Natural killer cell treated with Interleukin-12 subunit alpha and Interleukin-12 subunit beta and Interleukin-15 and Interleukin-18, amount 100 ng/mL, for 72 hours (primary cell): ENCODE measurements around the gene PODXL2. TPM values are rescaled to one million over a fixed set of nuclear protein-coding genes. Genes with fewer than 3 reads are reported as not detected.

Experiments
- ATAC-seq, 2 donors: fragments of 150-1000 bp; cut with Tn5 transposase in 1 of 2; sonication (Bioruptor Pico), chemical (Tn5 transposase) in 1 of 2; 2 replicates each; pipeline ENCODE4 v1.10.0; 2021
- DNase-seq: peaks from one replicate; pipeline ENCODE4 v3.0.0; 2022; ENCODE audit warnings: low spot score
- H3K27ac Mint-ChIP-seq, 2 donors: 1 replicate in 1 of 2; 2 replicates in 1 of 2; pipeline ENCODE4 v1.8.0; 2022; ENCODE audit warnings: mixed read lengths in 2 of 2, mild to moderate bottlenecking in 1 of 2, moderate library complexity in 1 of 2
- H3K27me3 Mint-ChIP-seq, 2 donors: 1 replicate in 1 of 2; 2 replicates in 1 of 2; pipeline ENCODE4 v1.8.0; 2022; ENCODE audit warnings: mixed read lengths in 2 of 2
- H3K36me3 Mint-ChIP-seq: one replicate; pipeline ENCODE4 v1.8.0; 2022; ENCODE audit warnings: mixed read lengths
- H3K4me1 Mint-ChIP-seq, 2 donors: 1 replicate in 1 of 2; 2 replicates in 1 of 2; pipeline ENCODE4 v1.8.0; 2022; ENCODE audit warnings: low read depth in 2 of 2, mixed read lengths in 2 of 2, mild to moderate bottlenecking in 1 of 2
- H3K4me3 Mint-ChIP-seq: one replicate; pipeline ENCODE4 v1.8.0; 2022; ENCODE audit warnings: mixed read lengths
- H3K9me3 Mint-ChIP-seq: 2 replicates; pipeline ENCODE4 v1.8.0; 2022; ENCODE audit warnings: mixed read lengths
- total RNA-seq, 2 donors: library from RNA; stranded (reverse); gene quantifications; one replicate each; pipeline ENCODE4 v1.2.3, GENCODE V29; 2022

The PODXL2 gene
- total RNA-seq, 2 donors from 2014 or later: 3.1 to 3.4 TPM

- no peak overlapping the region for H3K4me3 Mint-ChIP-seq
- ATAC-seq (no peak), DNase-seq (no peak)
- H3K9me3 Mint-ChIP-seq: no peaks in the 10 kb centered on the region
- no peaks in the 10 kb centered on the region for H3K36me3 Mint-ChIP-seq
- peaks cover 0 to 2% of the 10 kb centered on the region in 2 donors for H3K27me3 Mint-ChIP-seq
- no peaks in the 10 kb centered on the region for H3K4me1 Mint-ChIP-seq
- no peak overlapping the region for H3K27ac Mint-ChIP-seq
Measured at GRCh38 chr3:127665165-127665564, 36.2 kb downstream of the PODXL2 start.

DNA sequence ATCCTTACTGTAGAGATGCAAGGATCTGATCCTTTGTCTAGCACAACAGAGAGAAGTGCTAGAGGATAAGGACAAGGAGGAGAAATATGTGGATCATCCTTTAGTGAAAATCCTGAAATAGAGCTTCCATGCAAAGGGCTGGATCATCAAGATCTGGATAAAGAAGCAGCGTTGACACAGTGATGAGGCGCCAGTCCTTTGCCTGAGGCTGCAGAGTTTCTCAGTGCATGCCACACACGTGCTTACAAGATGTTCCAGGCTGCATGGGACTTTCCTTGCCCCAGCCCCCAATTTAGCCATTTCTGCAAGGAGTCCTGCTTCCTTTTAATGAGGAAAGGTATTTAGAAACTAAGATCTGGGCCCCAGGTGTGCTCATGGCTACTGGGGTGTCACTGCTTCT lies 36.6 kb downstream of the PODXL2 start:
- H3K9me3 Mint-ChIP-seq: no peaks in the 10 kb centered on the region
- H3K27me3 Mint-ChIP-seq: no peaks in the 10 kb centered on the region
- H3K36me3 Mint-ChIP-seq: no peaks in the 10 kb centered on the region
- no peak overlapping the region for H3K27ac Mint-ChIP-seq
- ATAC-seq (no peak), DNase-seq (no peak)
- no peaks in the 10 kb centered on the region for H3K4me1 Mint-ChIP-seq
- H3K4me3 Mint-ChIP-seq: no peak overlapping the region

- Mint-ChIP-seq H3K27me3 (no peaks in the 10 kb centered on the region), H3K27ac (no peak overlapping the region), H3K36me3 (no peaks in the 10 kb centered on the region), H3K4me1 (peaks cover under 1 to 2% of the 10 kb centered on the region in 2 donors), H3K9me3 (no peaks in the 10 kb centered on the region), H3K4me3 (no peak overlapping the region)
- DNase-seq (no peak), ATAC-seq (no peak)
Measured at GRCh38 chr3:127666676-127667075, 37.7 kb downstream of the PODXL2 start.

DNA sequence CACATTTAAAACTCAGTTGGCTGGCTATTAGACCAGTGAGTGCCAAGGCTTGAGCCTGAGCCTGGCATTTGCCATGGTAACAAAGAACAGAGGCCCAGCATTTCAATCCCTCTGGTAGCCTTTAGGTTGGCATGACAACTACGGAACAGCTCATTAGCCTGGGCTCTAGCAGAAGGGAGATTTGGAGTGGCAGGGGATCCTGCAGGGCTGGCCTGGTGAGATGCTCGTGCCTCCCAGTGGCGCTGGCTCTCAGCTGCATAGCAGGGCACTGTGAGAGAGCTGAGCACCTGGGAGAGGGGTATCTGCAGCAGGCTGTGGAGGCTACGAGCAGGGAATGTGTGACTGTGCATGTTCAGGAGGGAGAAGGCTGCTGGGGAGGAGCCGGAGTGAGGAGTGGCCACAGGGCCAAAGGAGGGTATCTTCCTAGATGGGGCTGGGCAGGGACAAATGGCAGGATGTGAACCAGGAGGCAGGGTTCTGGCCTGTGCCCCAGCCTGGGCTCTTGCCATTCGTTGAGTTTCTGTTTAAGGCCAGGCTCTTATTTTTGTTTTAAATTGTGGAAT lies 38.2 kb downstream of the PODXL2 start:
- Mint-ChIP-seq H3K4me3 (no peak overlapping the region), H3K27ac (no peak overlapping the region), H3K4me1 (peaks cover 5 to 6% of the 10 kb centered on the region in 2 donors), H3K27me3 (no peaks in the 10 kb centered on the region), H3K36me3 (no peaks in the 10 kb centered on the region), H3K9me3 (no peaks in the 10 kb centered on the region)
- no peak for ATAC-seq
- no peak for DNase-seq

DNA sequence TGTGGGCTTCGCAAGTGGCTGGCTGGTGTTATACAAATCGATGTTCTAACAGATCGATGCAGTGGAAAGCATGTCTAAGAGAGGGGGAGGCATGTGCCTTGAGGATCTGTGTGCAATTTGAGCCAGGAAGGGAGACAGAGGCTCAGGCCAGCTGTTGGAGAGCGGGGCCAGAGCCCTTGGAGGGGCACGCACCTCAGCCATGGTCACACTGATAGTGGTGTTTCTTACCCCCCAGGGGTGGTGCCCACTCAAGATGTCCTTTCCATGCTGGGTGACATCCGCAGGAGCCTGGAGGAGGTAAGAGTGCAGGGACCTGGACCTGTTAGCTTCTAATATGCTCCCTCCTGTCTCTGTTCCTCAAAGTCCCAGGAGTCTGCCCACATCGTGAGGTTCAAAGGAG lies 39.9 kb downstream of the PODXL2 start:
- peaks cover 11 to 12% of the 10 kb centered on the region in 2 donors for H3K4me1 Mint-ChIP-seq
- ATAC-seq: no peak
- DNase-seq: no peak
- no peaks in the 10 kb centered on the region for H3K9me3 Mint-ChIP-seq
- no peaks in the 10 kb centered on the region for H3K36me3 Mint-ChIP-seq
- no peak overlapping the region for H3K4me3 Mint-ChIP-seq
- no peaks in the 10 kb centered on the region for H3K27me3 Mint-ChIP-seq
- H3K27ac Mint-ChIP-seq: no peak overlapping the region

DNA sequence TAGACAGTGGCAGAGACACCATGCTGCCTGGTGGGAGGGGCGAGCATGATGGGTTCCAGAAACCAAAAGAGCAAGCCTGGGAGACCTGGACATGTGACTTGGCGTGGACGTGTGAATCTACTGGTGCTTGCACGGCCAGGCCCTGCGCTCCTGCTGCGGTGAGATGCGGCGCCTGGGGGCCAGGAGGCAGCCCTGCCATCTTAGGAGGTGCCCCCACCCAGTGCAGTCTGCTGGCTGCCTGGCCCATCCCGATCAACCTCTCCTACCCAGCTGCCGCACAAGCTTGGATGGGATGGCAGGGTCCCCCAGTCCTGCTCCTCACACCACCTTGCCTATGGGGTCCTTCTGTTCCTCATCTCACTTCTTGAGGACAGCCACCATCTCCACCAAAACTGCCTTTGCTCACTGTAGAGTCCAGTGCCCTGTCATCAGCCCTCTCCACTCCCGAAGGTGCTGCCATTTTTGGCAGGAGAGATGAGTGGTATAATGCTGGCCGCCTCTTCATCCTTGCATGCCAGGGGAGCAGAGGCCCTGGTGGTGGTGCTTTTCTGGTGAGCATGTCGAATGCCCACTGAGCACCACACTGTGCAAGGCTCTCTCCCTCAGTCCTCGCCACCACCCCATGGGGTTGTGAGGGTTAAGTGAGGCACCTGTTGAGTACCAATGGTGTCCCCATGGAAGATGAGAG lies 40.7 kb downstream of the PODXL2 start:
- no peak overlapping the region for H3K27ac Mint-ChIP-seq
- H3K4me3 Mint-ChIP-seq: no peak overlapping the region
- H3K9me3 Mint-ChIP-seq: no peaks in the 10 kb centered on the region
- H3K27me3 Mint-ChIP-seq: no peaks in the 10 kb centered on the region
- H3K4me1 Mint-ChIP-seq: peaks cover 19% of the 10 kb centered on the region in 2 donors
- H3K36me3 Mint-ChIP-seq: no peaks in the 10 kb centered on the region
- no peak for DNase-seq
- no peak for ATAC-seq

GRCh38 chr3:127670229-127670559 lies 41.2 kb downstream of the PODXL2 start:
- no peaks in the 10 kb centered on the region for H3K27me3 Mint-ChIP-seq
- no peak for DNase-seq
- H3K36me3 Mint-ChIP-seq: no peaks in the 10 kb centered on the region
- no peak for ATAC-seq
- no peak overlapping the region for H3K4me3 Mint-ChIP-seq
- no peaks in the 10 kb centered on the region for H3K9me3 Mint-ChIP-seq
- peaks cover 23 to 24% of the 10 kb centered on the region in 2 donors for H3K4me1 Mint-ChIP-seq
- no peak overlapping the region for H3K27ac Mint-ChIP-seq

DNA sequence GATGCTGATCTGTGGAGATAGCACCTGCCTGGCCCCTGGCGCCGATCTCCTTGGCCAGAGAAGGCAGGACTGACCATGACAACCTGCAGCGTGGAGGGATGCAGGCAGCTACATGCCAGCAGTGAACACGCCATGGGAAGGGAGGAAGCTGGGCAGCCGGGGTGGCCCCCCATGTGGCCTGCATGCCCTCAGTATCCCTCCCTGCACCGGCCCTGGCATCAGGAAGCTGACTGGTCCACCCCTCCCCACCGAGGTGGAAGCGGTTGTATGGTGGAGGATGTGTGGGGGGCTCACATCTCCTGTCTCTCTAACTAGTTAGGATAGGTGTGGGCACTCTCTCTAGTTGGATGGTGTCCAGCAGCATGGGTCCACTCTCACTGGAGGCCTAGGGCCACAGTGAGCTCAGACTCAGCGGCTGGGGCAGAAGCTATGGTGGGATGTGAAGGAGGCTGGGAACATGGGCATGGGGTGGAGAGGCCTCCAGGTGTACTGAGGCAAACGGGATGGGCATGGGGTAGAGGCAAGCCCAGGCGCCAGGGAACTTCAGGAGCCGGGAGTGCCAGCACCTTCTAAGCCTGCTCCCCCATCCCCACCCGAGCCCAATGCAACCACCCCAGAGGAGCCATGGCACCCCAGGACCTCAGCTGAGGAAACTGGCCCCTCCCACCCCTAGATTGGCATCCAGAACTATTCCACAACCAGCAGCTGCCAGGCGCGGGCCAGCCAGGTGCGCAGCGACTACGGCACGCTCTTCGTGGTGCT lies 42.0 kb downstream of the PODXL2 start:
- no peak for DNase-seq
- Mint-ChIP-seq H3K36me3 (no peaks in the 10 kb centered on the region), H3K9me3 (no peaks in the 10 kb centered on the region), H3K4me1 (peaks cover 24 to 25% of the 10 kb centered on the region in 2 donors), H3K27ac (peak overlapping the region in 1 of 2 donors; percentile 43), H3K27me3 (no peaks in the 10 kb centered on the region), H3K4me3 (peak overlapping the region; percentile 92)
- ATAC-seq: no peak

DNA sequence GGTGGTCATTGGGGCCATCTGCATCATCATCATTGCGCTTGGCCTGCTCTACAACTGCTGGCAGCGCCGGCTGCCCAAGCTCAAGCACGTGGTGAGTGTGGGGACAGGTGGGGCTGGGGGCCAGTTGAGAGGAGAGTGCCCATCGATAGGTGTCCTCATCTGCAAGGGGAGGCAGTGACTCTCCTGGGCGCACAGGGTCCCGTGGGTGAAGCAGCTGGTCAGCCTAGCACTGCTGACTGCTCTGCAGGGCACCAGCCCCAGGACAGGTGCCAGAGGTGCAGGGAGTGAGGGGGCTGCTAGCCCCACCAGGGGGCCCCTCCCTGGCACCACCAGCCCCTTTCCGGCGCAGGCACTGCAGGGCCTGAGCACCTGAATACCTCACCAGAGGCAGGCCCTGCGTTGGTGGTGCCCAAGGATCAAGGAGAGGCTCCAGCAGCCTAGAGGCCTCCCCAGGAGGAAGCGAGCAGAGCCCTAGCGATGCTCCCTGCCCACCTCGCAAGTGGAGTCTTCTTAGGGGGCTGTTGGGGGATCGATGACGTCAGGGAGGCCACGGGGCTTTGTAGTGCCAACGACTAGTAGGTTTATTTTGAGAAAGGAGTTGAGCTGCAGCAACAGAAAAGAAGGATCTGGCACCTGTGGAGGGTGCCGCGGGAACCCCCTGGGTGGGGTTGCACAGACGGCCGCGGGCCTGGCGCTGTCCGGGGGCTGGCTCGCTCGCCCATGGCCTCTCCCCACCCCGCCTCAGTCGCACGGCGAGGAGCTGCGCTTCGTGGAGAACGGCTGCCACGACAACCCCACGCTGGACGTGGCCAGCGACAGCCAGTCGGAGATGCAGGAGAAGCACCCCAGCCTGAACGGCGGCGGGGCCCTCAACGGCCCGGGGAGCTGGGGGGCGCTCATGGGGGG lies 42.8 kb downstream of the PODXL2 start:
- peak overlapping the region; percentile 92 for H3K4me3 Mint-ChIP-seq

GRCh38 chr3:127672429-127673190 lies 43.6 kb downstream of the PODXL2 start, which contains the start of gene ABTB1:
ABTB1 (plus strand) TSS chr3:127672952; CDS start chr3:127673026, 74 bp downstream.
- Mint-ChIP-seq H3K4me1 (peaks cover 25 to 28% of the 10 kb centered on the region in 2 donors), H3K36me3 (no peaks in the 10 kb centered on the region), H3K9me3 (no peaks in the 10 kb centered on the region), H3K27me3 (no peaks in the 10 kb centered on the region), H3K4me3 (peak within 1 kb of the TSS; percentile 92), H3K27ac (peak within 1 kb of the TSS; percentile 92 to 93)
- DNase-seq (peak; percentile 92), ATAC-seq (peak; percentile 92 to 93)

More for the DNA sequence above, 42.8 kb downstream of the PODXL2 start:
- peaks cover 25 to 28% of the 10 kb centered on the region in 2 donors for H3K4me1 Mint-ChIP-seq
- peak overlapping the region; percentile 92 to 93 for H3K27ac Mint-ChIP-seq
- no peaks in the 10 kb centered on the region for H3K9me3 Mint-ChIP-seq
- no peaks in the 10 kb centered on the region for H3K36me3 Mint-ChIP-seq
- DNase-seq (no peak), ATAC-seq (peak in 1 of 2 donors; percentile 18)
- no peaks in the 10 kb centered on the region for H3K27me3 Mint-ChIP-seq

DNA sequence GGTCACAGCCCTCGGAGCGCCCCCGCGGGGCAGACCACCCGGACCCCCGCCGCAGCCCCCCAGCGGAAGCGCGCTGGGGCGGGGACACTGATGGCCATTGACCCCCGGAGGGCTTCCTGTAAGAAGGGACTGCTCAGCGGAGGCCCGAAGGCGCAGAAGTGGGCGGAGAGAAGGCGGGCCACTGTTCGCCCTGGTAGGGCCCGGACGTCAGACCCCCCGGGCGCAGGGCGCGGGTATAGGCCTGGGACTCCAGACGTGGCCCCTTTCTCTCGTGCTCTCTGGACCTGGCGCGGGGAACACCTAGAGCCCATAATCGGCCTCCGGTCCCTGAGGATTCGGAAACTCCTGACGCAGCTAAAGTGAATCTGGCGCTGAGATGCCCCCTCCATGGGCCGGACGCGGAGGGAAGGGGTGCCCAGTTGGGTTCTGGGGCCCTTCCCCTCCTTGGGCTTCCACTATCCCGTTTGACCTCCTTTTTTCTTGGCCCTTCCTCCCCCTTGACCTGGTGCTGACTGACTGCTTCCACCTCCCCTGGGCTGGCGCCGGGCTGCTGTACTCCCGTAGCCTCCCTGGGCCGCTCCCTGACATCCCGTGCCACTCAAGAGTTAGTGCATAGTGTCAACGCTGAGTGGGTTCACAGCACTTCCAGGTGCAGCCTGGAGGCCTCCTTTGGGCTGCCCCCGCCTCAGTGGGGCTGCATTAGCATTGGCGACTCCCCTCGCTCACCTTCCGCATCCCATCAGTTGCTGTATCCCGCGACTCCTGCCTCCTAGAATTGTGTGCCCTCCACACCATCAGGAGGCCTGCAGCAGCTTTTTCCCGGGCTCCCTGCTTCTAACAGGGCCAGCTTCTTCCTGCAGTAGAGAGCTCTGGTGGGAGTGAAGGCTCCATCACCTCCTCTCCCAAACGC lies 44.5 kb downstream of the PODXL2 start:
- Mint-ChIP-seq H3K9me3 (no peaks in the 10 kb centered on the region), H3K27ac (peak overlapping the region; percentile 57 to 82), H3K4me1 (peaks cover 25 to 28% of the 10 kb centered on the region in 2 donors), H3K27me3 (no peaks in the 10 kb centered on the region), H3K36me3 (no peaks in the 10 kb centered on the region), H3K4me3 (peak overlapping the region; percentile 82)
- DNase-seq: peak; percentile 83
- ATAC-seq: peak; percentile 77 to 79

DNA sequence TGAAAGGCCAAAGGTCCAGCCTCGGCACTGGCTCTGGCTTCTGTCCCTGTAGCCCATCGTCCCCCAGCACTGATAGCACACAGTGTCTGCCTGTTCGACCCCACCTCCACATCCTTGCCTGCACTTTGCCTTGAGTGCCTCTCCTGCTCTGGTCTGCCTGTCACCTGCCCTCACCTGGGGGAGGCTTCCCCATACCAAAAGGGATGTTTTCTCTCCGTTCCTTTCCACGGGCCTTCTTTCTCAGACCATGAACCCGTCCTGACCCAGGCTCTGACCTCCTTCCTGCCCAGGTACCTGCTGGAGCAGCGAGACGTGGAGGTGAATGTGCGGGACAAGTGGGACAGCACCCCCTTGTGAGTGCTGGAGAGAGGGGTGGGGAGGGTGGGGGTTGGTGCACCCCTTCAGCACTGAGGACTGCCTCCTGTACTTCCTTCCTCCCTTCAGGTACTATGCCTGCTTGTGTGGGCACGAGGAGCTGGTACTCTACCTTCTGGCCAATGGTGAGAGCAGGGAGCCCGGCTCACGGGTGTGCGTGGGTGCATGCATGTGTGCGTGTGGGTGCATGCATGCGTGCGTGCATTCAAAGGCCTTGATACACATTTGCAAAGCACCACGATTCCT lies 45.2 kb downstream of the PODXL2 start:
- peak overlapping the region; percentile 82 for H3K4me3 Mint-ChIP-seq
- H3K9me3 Mint-ChIP-seq: no peaks in the 10 kb centered on the region
- ATAC-seq (no peak), DNase-seq (no peak)
- H3K4me1 Mint-ChIP-seq: peaks cover 25 to 28% of the 10 kb centered on the region in 2 donors
- H3K27me3 Mint-ChIP-seq: no peaks in the 10 kb centered on the region
- peak overlapping the region; percentile 69 to 82 for H3K27ac Mint-ChIP-seq
- H3K36me3 Mint-ChIP-seq: no peaks in the 10 kb centered on the region
